ENCODE results near the gene PPAN.

PPAN gene

GRCh38 chr19:10106100-10106936, at the start of gene PPAN (continued):
- TF ChIP-seq, protein P1, sequence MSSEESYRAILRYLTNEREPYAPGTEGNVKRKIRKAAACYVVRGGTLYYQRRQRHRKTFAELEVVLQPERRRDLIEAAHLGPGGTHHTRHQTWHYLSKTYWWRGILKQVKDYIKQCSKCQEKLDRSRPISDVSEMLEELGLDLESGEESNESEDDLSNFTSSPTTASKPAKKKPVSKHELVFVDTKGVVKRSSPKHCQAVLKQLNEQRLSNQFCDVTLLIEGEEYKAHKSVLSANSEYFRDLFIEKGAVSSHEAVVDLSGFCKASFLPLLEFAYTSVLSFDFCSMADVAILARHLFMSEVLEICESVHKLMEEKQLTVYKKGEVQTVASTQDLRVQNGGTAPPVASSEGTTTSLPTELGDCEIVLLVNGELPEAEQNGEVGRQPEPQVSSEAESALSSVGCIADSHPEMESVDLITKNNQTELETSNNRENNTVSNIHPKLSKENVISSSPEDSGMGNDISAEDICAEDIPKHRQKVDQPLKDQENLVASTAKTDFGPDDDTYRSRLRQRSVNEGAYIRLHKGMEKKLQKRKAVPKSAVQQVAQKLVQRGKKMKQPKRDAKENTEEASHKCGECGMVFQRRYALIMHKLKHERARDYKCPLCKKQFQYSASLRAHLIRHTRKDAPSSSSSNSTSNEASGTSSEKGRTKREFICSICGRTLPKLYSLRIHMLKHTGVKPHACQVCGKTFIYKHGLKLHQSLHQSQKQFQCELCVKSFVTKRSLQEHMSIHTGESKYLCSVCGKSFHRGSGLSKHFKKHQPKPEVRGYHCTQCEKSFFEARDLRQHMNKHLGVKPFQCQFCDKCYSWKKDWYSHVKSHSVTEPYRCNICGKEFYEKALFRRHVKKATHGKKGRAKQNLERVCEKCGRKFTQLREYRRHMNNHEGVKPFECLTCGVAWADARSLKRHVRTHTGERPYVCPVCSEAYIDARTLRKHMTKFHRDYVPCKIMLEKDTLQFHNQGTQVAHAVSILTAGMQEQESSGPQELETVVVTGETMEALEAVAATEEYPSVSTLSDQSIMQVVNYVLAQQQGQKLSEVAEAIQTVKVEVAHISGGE (tag by site-specific recombination; conservative IDR thresholded peaks at IDR 0.05; ENCODE audit: low read depth), result peak; percentile 97
- TF ChIP-seq KLF9 (tag by site-specific recombination; IDR thresholded peaks at IDR 0.05; ENCODE audit: low read depth) (no peak), ZNF184 (tag by site-specific recombination; IDR thresholded peaks at IDR 0.05) (no peak), ZNF223 (tag by site-specific recombination; IDR thresholded peaks at IDR 0.05) (no peak), ZNF292 (tag by site-specific recombination; IDR thresholded peaks at IDR 0.05; ENCODE audit: borderline replicate concordance, low read depth) (no peak), ZNF311 (tag by site-specific recombination; IDR thresholded peaks at IDR 0.05; ENCODE audit: borderline replicate concordance) (no peak), KLF10 (tag by site-specific recombination; IDR thresholded peaks at IDR 0.05) (no peak), ZNF670 (tag by site-specific recombination; IDR thresholded peaks at IDR 0.05; ENCODE audit: low read depth) (no peak), ZNF341 (tag by site-specific recombination; IDR thresholded peaks at IDR 0.05; ENCODE audit: low read depth) (peak; percentile 71), ZNF140 (tag by site-specific recombination; IDR thresholded peaks at IDR 0.05) (no peak), ZNF221 (tag by site-specific recombination; IDR thresholded peaks at IDR 0.05; ENCODE audit: borderline replicate concordance) (no peak), ZSCAN30 (tag by site-specific recombination; IDR thresholded peaks at IDR 0.05) (no peak), ZFP37 (tag by site-specific recombination; IDR thresholded peaks at IDR 0.05) (no peak), ZNF623 (tag by site-specific recombination; IDR thresholded peaks at IDR 0.05) (no peak), ZSCAN18 (tag by site-specific recombination; IDR thresholded peaks at IDR 0.05) (no peak), ZNF792 (tag by site-specific recombination; IDR thresholded peaks at IDR 0.05) (peak; percentile 52; the same call in 1 of the 2 replicates), RBAK (tag by site-specific recombination; IDR thresholded peaks at IDR 0.05) (no peak), ZNF132 (tag by site-specific recombination; IDR thresholded peaks at IDR 0.05; ENCODE audit: borderline replicate concordance) (no peak), ZNF521 (tag by site-specific recombination; IDR thresholded peaks at IDR 0.05) (no peak), ZNF157 (tag by site-specific recombination; IDR thresholded peaks at IDR 0.05) (no peak), ZNF112 (tag by site-specific recombination; IDR thresholded peaks at IDR 0.05) (no peak), ZNF2 (tag by site-specific recombination; IDR thresholded peaks at IDR 0.05) (peak; percentile 89), ZNF837 (tag by site-specific recombination; IDR thresholded peaks at IDR 0.05) (no peak), WT1 (tag by site-specific recombination; IDR thresholded peaks at IDR 0.05) (no peak), ZNF76 (tag by site-specific recombination; IDR thresholded peaks at IDR 0.05; ENCODE audit: borderline replicate concordance, low read depth) (peak; percentile 80; the same call in 1 of the 2 replicates), SCRT1 (tag by site-specific recombination; IDR thresholded peaks at IDR 0.05; ENCODE audit: borderline replicate concordance) (no peak)
- TF ChIP-seq, protein P2, sequence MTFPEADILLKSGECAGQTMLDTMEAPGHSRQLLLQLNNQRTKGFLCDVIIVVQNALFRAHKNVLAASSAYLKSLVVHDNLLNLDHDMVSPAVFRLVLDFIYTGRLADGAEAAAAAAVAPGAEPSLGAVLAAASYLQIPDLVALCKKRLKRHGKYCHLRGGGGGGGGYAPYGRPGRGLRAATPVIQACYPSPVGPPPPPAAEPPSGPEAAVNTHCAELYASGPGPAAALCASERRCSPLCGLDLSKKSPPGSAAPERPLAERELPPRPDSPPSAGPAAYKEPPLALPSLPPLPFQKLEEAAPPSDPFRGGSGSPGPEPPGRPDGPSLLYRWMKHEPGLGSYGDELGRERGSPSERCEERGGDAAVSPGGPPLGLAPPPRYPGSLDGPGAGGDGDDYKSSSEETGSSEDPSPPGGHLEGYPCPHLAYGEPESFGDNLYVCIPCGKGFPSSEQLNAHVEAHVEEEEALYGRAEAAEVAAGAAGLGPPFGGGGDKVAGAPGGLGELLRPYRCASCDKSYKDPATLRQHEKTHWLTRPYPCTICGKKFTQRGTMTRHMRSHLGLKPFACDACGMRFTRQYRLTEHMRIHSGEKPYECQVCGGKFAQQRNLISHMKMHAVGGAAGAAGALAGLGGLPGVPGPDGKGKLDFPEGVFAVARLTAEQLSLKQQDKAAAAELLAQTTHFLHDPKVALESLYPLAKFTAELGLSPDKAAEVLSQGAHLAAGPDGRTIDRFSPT (tag by site-specific recombination; IDR thresholded peaks at IDR 0.05), result no peak
- TF ChIP-seq, protein P3, sequence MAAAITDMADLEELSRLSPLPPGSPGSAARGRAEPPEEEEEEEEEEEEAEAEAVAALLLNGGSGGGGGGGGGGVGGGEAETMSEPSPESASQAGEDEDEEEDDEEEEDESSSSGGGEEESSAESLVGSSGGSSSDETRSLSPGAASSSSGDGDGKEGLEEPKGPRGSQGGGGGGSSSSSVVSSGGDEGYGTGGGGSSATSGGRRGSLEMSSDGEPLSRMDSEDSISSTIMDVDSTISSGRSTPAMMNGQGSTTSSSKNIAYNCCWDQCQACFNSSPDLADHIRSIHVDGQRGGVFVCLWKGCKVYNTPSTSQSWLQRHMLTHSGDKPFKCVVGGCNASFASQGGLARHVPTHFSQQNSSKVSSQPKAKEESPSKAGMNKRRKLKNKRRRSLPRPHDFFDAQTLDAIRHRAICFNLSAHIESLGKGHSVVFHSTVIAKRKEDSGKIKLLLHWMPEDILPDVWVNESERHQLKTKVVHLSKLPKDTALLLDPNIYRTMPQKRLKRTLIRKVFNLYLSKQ (tag by site-specific recombination; IDR thresholded peaks at IDR 0.05; ENCODE audit: borderline replicate concordance), result no peak
- TF ChIP-seq, protein P4, sequence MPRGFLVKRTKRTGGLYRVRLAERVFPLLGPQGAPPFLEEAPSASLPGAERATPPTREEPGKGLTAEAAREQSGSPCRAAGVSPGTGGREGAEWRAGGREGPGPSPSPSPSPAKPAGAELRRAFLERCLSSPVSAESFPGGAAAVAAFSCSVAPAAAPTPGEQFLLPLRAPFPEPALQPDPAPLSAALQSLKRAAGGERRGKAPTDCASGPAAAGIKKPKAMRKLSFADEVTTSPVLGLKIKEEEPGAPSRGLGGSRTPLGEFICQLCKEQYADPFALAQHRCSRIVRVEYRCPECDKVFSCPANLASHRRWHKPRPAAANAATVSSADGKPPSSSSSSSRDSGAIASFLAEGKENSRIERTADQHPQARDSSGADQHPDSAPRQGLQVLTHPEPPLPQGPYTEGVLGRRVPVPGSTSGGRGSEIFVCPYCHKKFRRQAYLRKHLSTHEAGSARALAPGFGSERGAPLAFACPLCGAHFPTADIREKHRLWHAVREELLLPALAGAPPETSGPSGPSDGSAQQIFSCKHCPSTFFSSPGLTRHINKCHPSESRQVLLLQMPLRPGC (tag by site-specific recombination; IDR thresholded peaks at IDR 0.05), result no peak
